Measurements from ENCODE around the gene CCDC57.
A peak's percentile ranks its signal among the peaks of the same experiment; 100 is the strongest.

DNA sequence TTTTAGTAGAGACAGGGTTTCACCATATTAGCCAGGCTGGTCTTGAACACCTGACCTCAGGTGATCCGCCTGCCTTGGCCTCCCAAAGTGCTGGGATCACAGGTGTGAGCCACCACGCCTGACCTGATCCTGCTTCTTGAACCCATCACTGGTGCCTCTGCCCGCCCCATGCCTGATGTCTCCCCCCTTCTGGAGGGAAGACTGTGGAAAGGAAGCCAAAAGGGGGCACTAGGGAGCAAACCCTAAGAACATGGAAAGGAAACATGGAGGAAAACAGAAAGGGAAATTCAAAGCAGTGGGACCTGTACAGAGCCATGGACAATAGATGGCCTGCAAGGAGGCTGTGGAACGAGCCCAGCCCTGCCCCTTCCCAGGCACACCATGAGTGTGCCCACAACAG, 83.5 kb downstream of the CCDC57 start:
- no peak for TF ChIP-seq CBX8 (IDR thresholded peaks at IDR 0.05; ENCODE audit: borderline replicate concordance, low read depth, low read length)
- TF ChIP-seq, protein P1, sequence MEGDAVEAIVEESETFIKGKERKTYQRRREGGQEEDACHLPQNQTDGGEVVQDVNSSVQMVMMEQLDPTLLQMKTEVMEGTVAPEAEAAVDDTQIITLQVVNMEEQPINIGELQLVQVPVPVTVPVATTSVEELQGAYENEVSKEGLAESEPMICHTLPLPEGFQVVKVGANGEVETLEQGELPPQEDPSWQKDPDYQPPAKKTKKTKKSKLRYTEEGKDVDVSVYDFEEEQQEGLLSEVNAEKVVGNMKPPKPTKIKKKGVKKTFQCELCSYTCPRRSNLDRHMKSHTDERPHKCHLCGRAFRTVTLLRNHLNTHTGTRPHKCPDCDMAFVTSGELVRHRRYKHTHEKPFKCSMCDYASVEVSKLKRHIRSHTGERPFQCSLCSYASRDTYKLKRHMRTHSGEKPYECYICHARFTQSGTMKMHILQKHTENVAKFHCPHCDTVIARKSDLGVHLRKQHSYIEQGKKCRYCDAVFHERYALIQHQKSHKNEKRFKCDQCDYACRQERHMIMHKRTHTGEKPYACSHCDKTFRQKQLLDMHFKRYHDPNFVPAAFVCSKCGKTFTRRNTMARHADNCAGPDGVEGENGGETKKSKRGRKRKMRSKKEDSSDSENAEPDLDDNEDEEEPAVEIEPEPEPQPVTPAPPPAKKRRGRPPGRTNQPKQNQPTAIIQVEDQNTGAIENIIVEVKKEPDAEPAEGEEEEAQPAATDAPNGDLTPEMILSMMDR (IDR thresholded peaks at IDR 0.05; ENCODE audit: control extremely low read depth in 1 of 3, insufficient read depth in 1 of 3, low read depth in 1 of 3, low read length in 3 of 3) = peak in 2 of 3 experiments; percentile 25 to 50; a peak in 2 of 4 replicates
- TF ChIP-seq POLR2A (IDR thresholded peaks at IDR 0.05; ENCODE audit: control extremely low read depth in 1 of 2, low read depth in 2 of 2, low read length in 2 of 2) = no peak
- TF ChIP-seq, protein P2, sequence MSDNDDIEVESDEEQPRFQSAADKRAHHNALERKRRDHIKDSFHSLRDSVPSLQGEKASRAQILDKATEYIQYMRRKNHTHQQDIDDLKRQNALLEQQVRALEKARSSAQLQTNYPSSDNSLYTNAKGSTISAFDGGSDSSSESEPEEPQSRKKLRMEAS (IDR thresholded peaks at IDR 0.05) = no peak
- no peak for TF ChIP-seq EZH2 (IDR thresholded peaks at IDR 0.05; ENCODE audit: low read depth, low read length, severe bottlenecking)
- TF ChIP-seq CREB1 (IDR thresholded peaks at IDR 0.05) = no peak
- TF ChIP-seq EP300 (IDR thresholded peaks at IDR 0.05; ENCODE audit: borderline replicate concordance in 1 of 2, low read depth in 2 of 2, low read length in 2 of 2) = no peak
- TF ChIP-seq SUZ12 (IDR thresholded peaks at IDR 0.05; ENCODE audit: low read length) = no peak
- TF ChIP-seq TAF1 (IDR thresholded peaks at IDR 0.05; ENCODE audit: low read depth, low read length) = no peak
- no peak for TF ChIP-seq GABPA (IDR thresholded peaks at IDR 0.05; ENCODE audit: borderline replicate concordance, insufficient read depth, low read length)
- no peak for TF ChIP-seq TBP (IDR thresholded peaks at IDR 0.05; ENCODE audit: low read depth, low read length)
- TF ChIP-seq TAF7 (optimal IDR thresholded peaks at IDR 0.05; ENCODE audit: borderline replicate concordance, low read depth, low read length) = no peak
- TF ChIP-seq SP1 (IDR thresholded peaks at IDR 0.05; ENCODE audit: low read depth, low read length) = no peak
- no peak for TF ChIP-seq BRCA1 (IDR thresholded peaks at IDR 0.05; ENCODE audit: low read depth, low read length)
